AG04450 (cell line): ENCODE measurements around the gene IL1R2. TPM values are rescaled to one million over a fixed set of nuclear protein-coding genes. Genes with fewer than 3 reads are reported as not detected.

Experiments used
- CTCF ChIA-PET: fragments of 300-600, 350-600 bp; formaldehyde crosslinking; extraction: SDS; loops from one replicate; lab custom pipeline; 2022; ENCODE audit warnings: antibody characterized with exemption, inconsistent platforms; lab: Charles Lee
- POLR2A ChIA-PET: fragments of 350-600 bp; formaldehyde crosslinking; extraction: SDS; loops from one replicate; lab custom pipeline; 2021; ENCODE audit warnings: antibody characterized with exemption, inconsistent platforms; lab: Yijun Ruan, JAX
- DNase-seq: peaks from one replicate; pipeline ENCODE4 v3.0.0-alpha.2; 2011; ENCODE audit warnings: low read depth, low spot score
- H3K27ac ChIP-seq: one replicate; pipeline ENCODE4 v1.5.1; 2012; ENCODE audit warnings: low read depth, low read length, control low read depth
- H3K27me3 ChIP-seq: one replicate; pipeline ENCODE4 v1.6.0; 2012; ENCODE audit warnings: low read length; ENCODE audit not compliant: control insufficient read depth, insufficient read depth
- H3K4me3 ChIP-seq: 2 replicates; pipeline ENCODE4 v1.5.1; 2011; ENCODE audit warnings: mild to moderate bottlenecking, low read depth, low read length, control low read depth
- H3K9me3 ChIP-seq: 2 replicates; pipeline ENCODE4 v1.5.1; 2012; ENCODE audit warnings: low read length; ENCODE audit not compliant: control insufficient read depth, insufficient read depth
- polyA plus RNA-seq: library from polyadenylated mRNA; depleted of rRNA; stranded (reverse); fragments of >200 nt; gene quantifications from 2 replicates; pipeline ENCODE4 v1.2.3, GENCODE V29; 2011; rRNA removed
- TF ChIP-seq, protein P1 (sequence below): IDR thresholded peaks from 2 replicates; pipeline ENCODE4 v1.5.1; 2011; ENCODE audit warnings: low read depth, low read length, control low read depth, inconsistent platforms

IL1R2 gene
- polyA plus RNA-seq, 1 experiment = 0.41 TPM

DNA sequence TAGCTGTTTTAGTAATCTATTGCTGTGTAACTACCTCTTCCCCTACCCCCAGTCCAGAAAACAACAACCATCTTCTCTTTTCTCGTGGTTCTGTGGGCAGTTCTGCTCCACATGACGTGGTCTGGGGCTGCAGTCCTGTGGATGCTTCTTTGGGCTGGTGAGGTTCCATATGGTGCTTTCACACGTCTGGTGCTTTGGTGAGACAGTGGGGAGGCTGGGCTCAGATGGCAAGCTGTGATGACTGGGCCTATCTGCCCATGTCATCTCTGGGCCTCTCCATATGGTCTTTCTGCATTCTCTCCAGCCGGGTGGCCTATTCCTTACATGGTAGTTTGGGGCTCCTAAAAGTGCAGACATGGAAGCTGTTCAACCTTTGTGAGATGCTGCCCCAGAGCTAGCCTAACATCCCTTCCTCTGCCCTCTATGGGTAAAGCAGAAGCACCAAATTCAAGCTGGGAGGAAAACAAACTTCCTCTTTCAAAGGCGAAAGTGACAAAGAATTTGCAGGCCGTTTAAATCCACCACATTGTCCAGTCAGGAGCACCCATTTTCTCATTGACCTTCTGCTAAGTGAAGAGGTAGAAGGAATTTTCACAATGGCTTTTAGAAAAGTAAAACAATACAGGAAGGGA is 82.5 kb downstream of the IL1R2 start:
- H3K9me3 ChIP-seq = no peaks in the 10 kb centered on the region
- H3K27me3 ChIP-seq = no peaks in the 10 kb centered on the region
- H3K4me3 ChIP-seq = no peak overlapping the region
- DNase-seq = no peak
- no peak overlapping the region for H3K27ac ChIP-seq
- TF ChIP-seq, protein P1, sequence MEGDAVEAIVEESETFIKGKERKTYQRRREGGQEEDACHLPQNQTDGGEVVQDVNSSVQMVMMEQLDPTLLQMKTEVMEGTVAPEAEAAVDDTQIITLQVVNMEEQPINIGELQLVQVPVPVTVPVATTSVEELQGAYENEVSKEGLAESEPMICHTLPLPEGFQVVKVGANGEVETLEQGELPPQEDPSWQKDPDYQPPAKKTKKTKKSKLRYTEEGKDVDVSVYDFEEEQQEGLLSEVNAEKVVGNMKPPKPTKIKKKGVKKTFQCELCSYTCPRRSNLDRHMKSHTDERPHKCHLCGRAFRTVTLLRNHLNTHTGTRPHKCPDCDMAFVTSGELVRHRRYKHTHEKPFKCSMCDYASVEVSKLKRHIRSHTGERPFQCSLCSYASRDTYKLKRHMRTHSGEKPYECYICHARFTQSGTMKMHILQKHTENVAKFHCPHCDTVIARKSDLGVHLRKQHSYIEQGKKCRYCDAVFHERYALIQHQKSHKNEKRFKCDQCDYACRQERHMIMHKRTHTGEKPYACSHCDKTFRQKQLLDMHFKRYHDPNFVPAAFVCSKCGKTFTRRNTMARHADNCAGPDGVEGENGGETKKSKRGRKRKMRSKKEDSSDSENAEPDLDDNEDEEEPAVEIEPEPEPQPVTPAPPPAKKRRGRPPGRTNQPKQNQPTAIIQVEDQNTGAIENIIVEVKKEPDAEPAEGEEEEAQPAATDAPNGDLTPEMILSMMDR = no peak
- CTCF ChIA-PET = interaction anchor here (1.1 to 1.4 kb wide), 4 partner anchors 8 to 166 kb away, joined by 3 read pairs; no protein-coding TSS in a partner anchor
- POLR2A ChIA-PET = no interaction called here

DNA sequence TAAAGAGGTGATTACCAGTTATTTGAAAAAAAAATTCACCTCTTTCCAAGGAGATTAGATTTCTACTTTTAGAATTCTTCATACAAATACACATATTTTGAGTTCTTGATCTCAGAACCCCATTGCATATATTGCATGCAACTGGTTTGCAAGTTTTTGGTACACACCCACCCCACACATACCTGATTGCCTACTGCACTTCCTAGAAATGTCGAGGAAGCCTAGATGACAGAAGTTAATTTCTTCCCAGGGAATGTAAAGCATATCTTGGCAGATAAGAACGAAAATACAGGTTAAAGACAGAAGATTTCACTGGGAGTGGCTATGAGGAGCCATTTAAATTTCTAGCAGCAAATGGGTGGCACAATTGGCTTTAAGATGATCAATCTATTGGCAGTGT is 83.7 kb downstream of the IL1R2 start:
- Histone ChIP-seq H3K27me3 (no peaks in the 10 kb centered on the region), H3K9me3 (no peaks in the 10 kb centered on the region), H3K27ac (no peak overlapping the region), H3K4me3 (no peak overlapping the region)
- ChIA-PET POLR2A (no interaction called here), CTCF (no interaction called here)
- TF ChIP-seq, protein P1 = no peak
- no peak for DNase-seq

DNA sequence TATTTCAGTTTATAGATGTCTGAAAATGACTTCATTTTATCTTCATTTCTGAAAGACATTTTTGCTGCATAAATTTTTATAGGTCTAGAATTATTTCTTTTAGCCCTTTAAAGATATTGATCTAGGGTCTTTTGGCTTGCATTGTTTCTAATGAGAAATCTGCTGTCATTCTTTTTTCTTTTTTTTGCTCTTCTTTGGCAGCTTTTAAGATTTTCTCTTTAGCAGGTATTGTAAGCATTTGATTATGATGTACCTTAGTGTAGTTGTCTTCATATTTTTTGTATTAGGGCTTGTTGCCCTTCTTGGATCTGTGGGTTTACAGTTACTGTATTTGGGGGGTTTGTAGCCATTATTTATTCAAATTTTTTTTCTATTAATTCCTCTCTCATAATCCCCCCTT is 84.8 kb downstream of the IL1R2 start:
- ChIA-PET CTCF (interaction anchor here (0.7 kb wide), 1 partner anchor 41 kb away, joined by 6 read pairs; no protein-coding TSS in a partner anchor), POLR2A (no interaction called here)
- no peak for DNase-seq
- TF ChIP-seq, protein P1 = no peak
- H3K27ac ChIP-seq = no peak overlapping the region
- no peaks in the 10 kb centered on the region for H3K9me3 ChIP-seq
- no peaks in the 10 kb centered on the region for H3K27me3 ChIP-seq
- H3K4me3 ChIP-seq = no peak overlapping the region

Other genes with a start within 250 kb of the IL1R2 start
- 88.8 and 102 TPM in 2 replicates for gene IL1R1, start 150.8 kb downstream of the IL1R2 start, polyA plus RNA-seq
- 0.37 and 0.72 TPM in 2 replicates for gene IL1RL2, start 195.1 kb downstream of the IL1R2 start, polyA plus RNA-seq